A549 treated with Hydrocortisone at 1 μM for 4 hours (cell line): ENCODE data around the gene NATD1. TPM values are rescaled to one million over a fixed set of nuclear protein-coding genes. Genes with fewer than 3 reads are reported as not detected.

Source experiments
- total RNA-seq: library from RNA; stranded (reverse); fragments of 200-300 nt; extraction: Qiagen RNA extraction; gene quantifications from 5 replicates; pipeline ENCODE4 v1.2.3, GENCODE V29; 2022

NATD1 gene
- 3.0 to 3.9 TPM (median 3.4 TPM) in 5 replicates for total RNA-seq

GRCh38 chr17:21252796-21253645 lies at the start of gene NATD1:
NATD1 (minus strand) TSS chr17:21253410; CDS start chr17:21253264, 146 bp downstream.

GRCh38 chr17:21284319-21285163 lies 31.3 kb upstream of the NATD1 start, which contains the start of gene MAP2K3:
MAP2K3 (plus strand) TSS chr17:21284711; CDS start chr17:21284921, 210 bp downstream.

GRCh38 chr17:21214015-21214776 lies 39.0 kb downstream of the NATD1 start, which contains the start of gene TMEM11:
TMEM11 (minus strand) TSS chr17:21214161; CDS start chr17:21214152, 9 bp downstream.

Other genes with a start within 250 kb of the NATD1 start
- 114 to 144 TPM (median 125 TPM) in 5 replicates for gene USP22, start 210.4 kb downstream of the NATD1 start, total RNA-seq
- 18.2 to 22.0 TPM (median 19.4 TPM) in 5 replicates for gene DHRS7B, start 126.4 kb downstream of the NATD1 start, total RNA-seq
- 55.7 to 70.8 TPM (median 68.6 TPM) in 5 replicates for gene TMEM11, start 39.2 kb downstream of the NATD1 start, total RNA-seq
- 84.7 to 127 TPM (median 95.1 TPM) in 5 replicates for gene MAP2K3, start 31.3 kb upstream of the NATD1 start, total RNA-seq
- gene KCNJ12, start 122.9 kb upstream of the NATD1 start, total RNA-seq: 1.5 to 2.0 TPM (median 1.6 TPM) in 5 replicates